HepG2 (cell line): ENCODE data around the gene RALY. TPM values are rescaled to one million over a fixed set of nuclear protein-coding genes. Genes with fewer than 3 reads are reported as not detected.
A peak's percentile ranks its signal among the peaks of the same experiment; 100 is the strongest.

ENCODE experiments used
- ATAC-seq: fragments of 200-7000 bp; cut with Tn5 transposase; 3 replicates; pipeline ENCODE4 v1.9.1; 2020; ENCODE audit warnings: mild to moderate bottlenecking, moderate library complexity
- BruUV-seq: library from RNA; stranded (reverse); fragments of 400-500 nt; replicated peaks from 2 replicates; lab custom pipeline; 2021; lab: Mats Ljungman, UMichigan
- CTCF ChIA-PET: fragments of 300-600 bp; formaldehyde crosslinking; extraction: SDS; loops from one replicate; lab custom pipeline; 2021; ENCODE audit warnings: low total read pairs, inconsistent platforms, low intra/inter-chr PET ratio; lab: Yijun Ruan, JAX
- POLR2A ChIA-PET: fragments of 350-600 bp; sonication (Branson Sonifier 250); formaldehyde crosslinking; loops from one replicate; lab custom pipeline; 2020; ENCODE audit warnings: antibody characterized with exemption, inconsistent platforms; lab: Yijun Ruan, JAX
- DNase-seq: peaks from one replicate; pipeline ENCODE4 v3.0.0-alpha.2; 2015; ENCODE audit warnings: low spot score
- FAIRE-seq: peaks from 3 replicates; lab custom pipeline; 2011; peaks lifted over from hg19 to GRCh38; lab: Jason Lieb, UNC
- H2AFZ ChIP-seq: one replicate; pipeline ENCODE4 v1.6.1; 2011; ENCODE audit warnings: low read length, inconsistent platforms
- H3K27ac ChIP-seq: fragments of 300-600 bp; 3 replicates; pipeline ENCODE4 v1.8.0; 2011; ENCODE audit warnings: mixed run types, mild to moderate bottlenecking, mixed read lengths, low read length, inconsistent platforms; ENCODE audit not compliant: insufficient read depth; ENCODE audit errors: extremely low read length
- H3K27me3 ChIP-seq, 2 experiments: fragments of 200-600 bp in 1 of 2; 2 replicates in 1 of 2; 3 replicates in 1 of 2; pipeline versions ENCODE4 v1.6.0 to v1.8.0; 2011; ENCODE audit warnings: low read length in 2 of 2, mild to moderate bottlenecking in 2 of 2, moderate library complexity in 2 of 2, inconsistent platforms in 1 of 2; ENCODE audit not compliant: insufficient read depth in 2 of 2, control insufficient read depth in 1 of 2
- H3K36me3 ChIP-seq, 2 experiments: fragments of 200-600 bp in 1 of 2; replicated peaks in 1 of 2; 2 replicates in 1 of 2; 3 replicates in 1 of 2; pipeline versions ENCODE4 v1.5.1 to v1.8.0; 2011; ENCODE audit warnings: low read length in 2 of 2, inconsistent platforms in 1 of 2; ENCODE audit not compliant: insufficient read depth in 2 of 2, control insufficient read depth in 1 of 2
- H3K4me1 ChIP-seq: 2 replicates; pipeline ENCODE4 v1.5.1; 2012; ENCODE audit warnings: low read length, inconsistent platforms; ENCODE audit not compliant: insufficient read depth
- H3K4me2 ChIP-seq: 2 replicates; pipeline ENCODE4 v1.6.0; 2011; ENCODE audit warnings: low read depth, low read length, inconsistent platforms
- H3K4me3 ChIP-seq, 3 experiments: fragments of 200-600 bp in 1 of 3; sonication (generic), shearing (Covaris generic) in 1 of 3; replicated peaks in 1 of 3; 2 replicates each; pipeline ENCODE4 v1.5.1; 2011 to 2016; ENCODE audit warnings: low read length in 3 of 3, inconsistent platforms in 2 of 3, low read depth in 2 of 3, mild to moderate bottlenecking in 2 of 3, control low read depth in 1 of 3, mixed read lengths in 1 of 3; ENCODE audit not compliant: insufficient read depth in 1 of 3
- H3K79me2 ChIP-seq: one replicate; pipeline ENCODE4 v1.6.1; 2011; ENCODE audit warnings: low read length, inconsistent platforms; ENCODE audit not compliant: insufficient read depth
- H3K9ac ChIP-seq: 2 replicates; pipeline ENCODE4 v1.6.0; 2011; ENCODE audit warnings: mild to moderate bottlenecking, low read depth, low read length, inconsistent platforms; ENCODE audit not compliant: insufficient read depth
- H3K9me3 ChIP-seq: 2 replicates; pipeline ENCODE4 v1.5.1; 2012; ENCODE audit warnings: mild to moderate bottlenecking, low read length
- H4K20me1 ChIP-seq: 2 replicates; pipeline ENCODE4 v1.6.0; 2011; ENCODE audit warnings: inconsistent platforms, mild to moderate bottlenecking, low read length, moderate library complexity; ENCODE audit not compliant: insufficient read depth
- DNMT1 ChIP-seq: sonication (generic); formaldehyde crosslinking; IDR thresholded peaks from 2 replicates; pipeline ENCODE4 v1.5.1; 2020; ENCODE audit warnings: mild to moderate bottlenecking, missing genetic modification reagents
- IKZF1 ChIP-seq: fragments of 450-650 bp; IDR thresholded peaks from 2 replicates; pipeline ENCODE4 v1.7.1; 2016
- MNT ChIP-seq: fragments of 450-650 bp; IDR thresholded peaks from 2 replicates; pipeline ENCODE4 v1.6.1; 2016
- WGBS: methylation state at CpG from one replicate; pipeline ENCODE4 v1.1.6; 2017; ENCODE audit warnings: low lambda C conversion rate; 5-methylcytosine and 5-hydroxymethylcytosine counted together
- in situ Hi-C: cut with HindIII; loops from 2 replicates; pipeline ENCODE4 v1.10.0; 2017; ENCODE audit warnings: low pct_unique_long_range_greater_than_20kb; ENCODE audit not compliant: extremely low pct_ligation_motif_present
- intact Hi-C: fragments of 100-400 bp; cut with micrococcal nuclease; formaldehyde crosslinking; loops from one replicate; pipeline ENCODE4 v1.10.0; 2022; ENCODE audit not compliant: unreplicated experiment
- polyA plus RNA-seq, 8 experiments: library from polyadenylated mRNA; depleted of rRNA in 3 of 8; stranded (reverse) in 7 of 8; unstranded in 1 of 8; fragments of >200 nt; fragmentation: Illumina TruSeq in 4 of 8; extraction: Trizol in 4 of 8; gene quantifications; 2 replicates each; pipeline versions ENCODE4 v1.2.1 to v1.2.3, GENCODE V29; 2011 to 2016; ENCODE audit warnings: low read depth in 4 of 8, missing spikeins in 1 of 8, mixed read lengths in 1 of 8; ENCODE audit not compliant: insufficient read depth in 1 of 8
- total RNA-seq, 5 experiments: library from RNA; depleted of rRNA; stranded (reverse); fragments of >200 nt; fragmentation: Illumina TruSeq; extraction: Trizol; gene quantifications; 2 replicates each; pipeline ENCODE4 v1.2.3, GENCODE V29; 2016; ENCODE audit warnings: low read depth in 1 of 5
- TF ChIP-seq, protein P1 (sequence below): sonication (generic); formaldehyde crosslinking; IDR thresholded peaks from 2 replicates; pipeline ENCODE4 v1.4.0; 2020; ENCODE audit warnings: missing genetic modification reagents
- TF ChIP-seq, protein P2 (sequence below): sonication (generic); formaldehyde crosslinking; conservative IDR thresholded peaks from 2 replicates; pipeline ENCODE4 v1.8.1; 2023; ENCODE audit warnings: missing genetic modification reagents

RALY gene
- total and polyA plus RNA-seq, 2 of the 13 experiments (the other 11 are each of a cell fraction or from before 2014, with no cell fraction given) = 178 to 186 TPM

- WGBS = 99% methylated on average over 5 of the region's 5 CpGs
- POLR2A ChIA-PET = no interaction called here
These were observed 69.1 kb downstream of the RALY start for GRCh38 chr20:34062570-34063482.

More at GRCh38 chr20:34062570-34063482, 69.1 kb downstream of the RALY start:
- H3K27ac ChIP-seq = no peak overlapping the region
- H3K4me2 ChIP-seq = no peak overlapping the region
- no peaks in the 10 kb centered on the region for H3K4me1 ChIP-seq
- no peak overlapping the region for H3K9ac ChIP-seq
- peaks cover 25 to 81% of the 10 kb centered on the region in 2 experiments for H3K36me3 ChIP-seq
- TF ChIP-seq IKZF1 (no peak), DNMT1 (CRISPR knock-in tag) (no peak), MNT (peak; percentile 71)
- TF ChIP-seq, protein P1, sequence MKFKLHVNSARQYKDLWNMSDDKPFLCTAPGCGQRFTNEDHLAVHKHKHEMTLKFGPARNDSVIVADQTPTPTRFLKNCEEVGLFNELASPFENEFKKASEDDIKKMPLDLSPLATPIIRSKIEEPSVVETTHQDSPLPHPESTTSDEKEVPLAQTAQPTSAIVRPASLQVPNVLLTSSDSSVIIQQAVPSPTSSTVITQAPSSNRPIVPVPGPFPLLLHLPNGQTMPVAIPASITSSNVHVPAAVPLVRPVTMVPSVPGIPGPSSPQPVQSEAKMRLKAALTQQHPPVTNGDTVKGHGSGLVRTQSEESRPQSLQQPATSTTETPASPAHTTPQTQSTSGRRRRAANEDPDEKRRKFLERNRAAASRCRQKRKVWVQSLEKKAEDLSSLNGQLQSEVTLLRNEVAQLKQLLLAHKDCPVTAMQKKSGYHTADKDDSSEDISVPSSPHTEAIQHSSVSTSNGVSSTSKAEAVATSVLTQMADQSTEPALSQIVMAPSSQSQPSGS (CRISPR knock-in tag) = no peak
- TF ChIP-seq, protein P2, sequence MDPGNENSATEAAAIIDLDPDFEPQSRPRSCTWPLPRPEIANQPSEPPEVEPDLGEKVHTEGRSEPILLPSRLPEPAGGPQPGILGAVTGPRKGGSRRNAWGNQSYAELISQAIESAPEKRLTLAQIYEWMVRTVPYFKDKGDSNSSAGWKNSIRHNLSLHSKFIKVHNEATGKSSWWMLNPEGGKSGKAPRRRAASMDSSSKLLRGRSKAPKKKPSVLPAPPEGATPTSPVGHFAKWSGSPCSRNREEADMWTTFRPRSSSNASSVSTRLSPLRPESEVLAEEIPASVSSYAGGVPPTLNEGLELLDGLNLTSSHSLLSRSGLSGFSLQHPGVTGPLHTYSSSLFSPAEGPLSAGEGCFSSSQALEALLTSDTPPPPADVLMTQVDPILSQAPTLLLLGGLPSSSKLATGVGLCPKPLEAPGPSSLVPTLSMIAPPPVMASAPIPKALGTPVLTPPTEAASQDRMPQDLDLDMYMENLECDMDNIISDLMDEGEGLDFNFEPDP (CRISPR knock-in tag) = 0 out of 2 replicates have a peak, but pooled peaks have one; percentile 62
- FAIRE-seq = no peak
- intact Hi-C loops (no loop called here), in situ Hi-C loops (no loop called here)
- H4K20me1 ChIP-seq = peaks cover 52% of the 10 kb centered on the region
- peaks cover 75% of the 10 kb centered on the region for H3K79me2 ChIP-seq
- no peak for ATAC-seq
- no peak overlapping the region for H2AFZ ChIP-seq
- no peak overlapping the region for H3K4me3 ChIP-seq
- CTCF ChIA-PET = no interaction called here
- BruUV-seq = no TSS peak
- DNase-seq = no peak
- H3K27me3 ChIP-seq = no peaks in the 10 kb centered on the region
- no peaks in the 10 kb centered on the region for H3K9me3 ChIP-seq
